HG03521 (cell line): ENCODE measurements around the gene OCA2.
"Not testable (repeated sequence)": the region's sequence is repeated elsewhere in the genome, so short reads cannot be mapped to it uniquely, and the experiment has no call there.

Source experiments
- ATAC-seq: cut with Tn5 transposase; IDR thresholded peaks from one replicate; pipeline ENCODE4 v1.9.1; 2021; ENCODE audit warnings: mild to moderate bottlenecking, moderate library complexity; ENCODE audit not compliant: unreplicated experiment

Gene OCA2

DNA sequence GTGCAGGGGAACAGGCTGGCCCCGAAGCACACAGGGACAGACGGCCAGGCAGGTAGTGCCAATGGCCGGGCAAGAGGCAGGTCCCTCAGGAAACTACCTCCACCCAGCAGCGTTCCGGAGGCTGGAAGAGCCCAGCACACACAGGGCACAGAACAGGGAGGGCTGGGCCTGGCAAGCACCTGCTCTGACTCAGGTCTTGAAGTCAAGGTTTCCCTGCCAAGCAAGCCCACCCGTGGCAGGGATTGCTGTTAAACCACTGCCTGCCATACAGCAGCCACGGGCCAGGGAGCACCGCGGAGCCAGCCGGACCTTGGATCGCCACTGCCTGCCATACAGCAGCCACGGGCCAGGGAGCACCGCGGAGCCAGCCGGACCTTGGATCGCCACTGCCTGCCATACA is 22.5 kb upstream of the OCA2 start:
- ATAC-seq: not testable (repeated sequence)

DNA sequence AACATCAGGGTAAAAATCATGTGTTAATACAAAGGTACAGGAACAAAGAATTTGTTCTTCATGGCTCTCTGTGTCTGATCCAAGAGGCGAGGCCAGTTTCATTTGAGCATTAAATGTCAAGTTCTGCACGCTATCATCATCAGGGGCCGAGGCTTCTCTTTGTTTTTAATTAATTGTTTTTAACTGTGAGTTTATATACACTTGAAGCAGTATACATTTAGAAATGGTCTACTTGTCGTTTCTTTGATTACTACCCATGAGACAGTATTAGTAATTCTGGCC is 21.2 kb upstream of the OCA2 start:
- no peak for ATAC-seq

DNA sequence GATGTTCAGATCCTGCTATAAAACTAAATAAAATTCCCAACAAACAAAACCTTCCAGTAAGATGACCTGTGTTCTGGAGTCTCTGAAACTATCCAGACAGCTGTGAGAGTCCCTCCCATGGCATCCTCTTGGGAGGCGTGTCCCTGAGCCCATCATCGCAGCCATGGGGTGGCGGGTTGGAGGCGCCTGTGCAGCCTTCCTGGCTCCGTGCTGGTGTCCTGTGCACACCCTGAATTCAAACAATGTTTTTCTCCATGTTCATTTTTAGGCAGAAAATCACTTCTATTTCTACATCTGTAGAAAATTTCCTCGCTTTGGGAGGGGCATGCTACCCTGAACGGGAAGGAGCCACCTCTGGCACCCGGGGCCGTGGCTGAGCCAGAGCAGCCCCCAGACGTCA is 19.4 kb upstream of the OCA2 start:
- no peak for ATAC-seq

DNA sequence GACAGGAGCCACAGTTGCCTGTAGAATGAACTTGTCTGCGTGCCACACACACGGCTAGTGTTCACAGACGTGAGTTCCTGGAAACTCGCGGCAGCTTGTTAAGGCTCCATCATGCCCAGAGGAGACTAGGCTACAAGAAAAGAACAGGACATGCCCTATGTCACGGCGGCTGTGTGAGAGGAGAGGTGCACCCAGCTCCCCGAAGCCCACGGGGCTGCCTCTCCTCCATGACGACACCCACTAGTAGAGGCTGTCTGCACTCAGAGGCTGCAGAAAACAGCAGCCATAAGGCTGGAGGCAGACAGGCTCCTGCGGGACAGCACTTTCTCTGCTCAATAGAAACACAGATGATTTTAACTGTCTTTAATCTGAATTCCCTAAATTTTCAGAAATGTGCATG is 19.0 kb upstream of the OCA2 start:
- ATAC-seq: no peak

DNA sequence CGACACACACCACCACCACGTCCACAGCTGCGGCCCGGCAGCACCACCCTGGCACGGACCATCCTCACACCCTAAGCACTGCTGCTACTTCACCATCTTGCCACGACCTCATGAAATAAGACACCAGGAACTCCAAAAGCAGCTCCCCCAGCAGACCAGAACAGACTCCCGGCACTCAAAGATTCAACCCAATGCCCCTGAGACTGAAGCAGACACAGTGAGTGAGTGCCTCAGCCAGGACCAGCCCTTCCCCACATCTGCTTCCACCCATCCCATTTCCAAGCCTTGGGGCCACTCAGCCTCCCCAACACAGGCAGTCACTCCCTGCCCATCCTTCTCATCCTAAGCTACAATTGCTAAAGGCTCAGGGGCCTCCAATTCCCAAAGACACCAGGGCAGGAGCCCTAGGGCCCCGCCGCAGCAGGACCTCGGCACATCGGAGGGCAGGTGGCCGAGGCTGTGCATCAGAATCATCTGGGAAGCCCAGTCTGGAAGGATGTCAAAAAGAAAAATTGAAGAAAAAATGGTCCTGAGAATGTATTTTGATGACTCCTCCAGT is 18.4 kb upstream of the OCA2 start:
- no peak for ATAC-seq

DNA sequence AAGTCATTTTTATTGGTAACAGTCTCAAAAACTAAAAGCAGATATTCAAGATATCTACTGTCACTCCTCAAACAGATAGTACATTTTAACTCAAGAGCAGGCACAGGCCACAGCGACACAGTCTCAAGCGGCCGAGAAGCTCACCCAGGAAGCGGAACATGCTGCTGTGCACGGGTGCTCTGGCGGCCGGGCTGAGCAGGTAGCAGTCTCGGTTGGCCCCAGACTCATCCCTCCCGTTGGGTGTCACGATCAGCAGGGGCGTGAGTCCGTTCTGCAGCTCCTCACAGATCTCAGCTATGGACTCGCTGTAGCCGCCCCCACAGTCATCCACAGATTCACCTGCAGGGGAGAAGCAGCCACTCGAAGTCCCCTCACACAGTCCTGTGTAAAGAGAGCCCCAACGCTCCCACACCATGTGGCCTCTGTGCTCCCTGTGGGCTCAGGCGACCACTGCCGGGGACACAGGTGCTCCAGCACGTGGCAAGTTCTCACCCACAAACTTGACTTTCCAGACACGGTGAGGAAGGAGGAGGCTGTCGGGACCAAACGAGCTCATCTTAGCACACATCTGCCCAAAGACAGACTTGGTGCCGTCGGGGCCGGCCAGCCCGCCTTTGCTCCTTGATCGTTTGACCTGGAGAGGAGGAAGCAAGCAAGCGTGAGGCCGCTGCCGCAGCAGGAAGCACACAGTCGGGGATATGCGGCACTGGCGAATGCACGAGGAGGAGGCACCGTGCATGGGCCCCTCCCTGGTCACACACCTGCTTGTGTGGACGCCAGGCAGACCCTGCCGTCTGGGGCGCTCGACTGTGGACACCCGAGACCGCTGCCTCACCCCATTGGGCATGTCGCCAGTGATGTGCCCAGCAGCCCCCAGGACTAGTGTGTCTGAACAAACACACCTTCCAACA is 17.7 kb upstream of the OCA2 start:
- no peak for ATAC-seq

DNA sequence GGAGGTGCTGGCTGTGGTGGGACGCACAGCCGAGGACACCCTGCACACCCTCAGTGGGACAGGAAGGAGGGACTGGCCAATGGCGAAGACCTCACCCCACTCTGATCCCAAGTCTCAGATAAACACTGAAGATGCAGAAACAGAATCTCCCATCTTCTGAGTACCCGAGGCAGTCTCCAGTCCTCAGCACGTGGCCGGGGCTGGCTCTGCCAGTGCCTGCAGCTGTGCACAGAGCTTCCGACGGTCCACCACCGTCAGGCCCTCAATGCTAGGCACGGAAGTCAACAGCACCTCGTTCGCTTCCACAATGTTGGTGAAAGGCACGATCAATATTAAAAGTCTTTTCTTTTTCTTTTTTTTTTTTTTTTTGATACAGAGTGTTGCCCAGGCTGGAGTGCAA is 16.8 kb upstream of the OCA2 start:
- no peak for ATAC-seq

DNA sequence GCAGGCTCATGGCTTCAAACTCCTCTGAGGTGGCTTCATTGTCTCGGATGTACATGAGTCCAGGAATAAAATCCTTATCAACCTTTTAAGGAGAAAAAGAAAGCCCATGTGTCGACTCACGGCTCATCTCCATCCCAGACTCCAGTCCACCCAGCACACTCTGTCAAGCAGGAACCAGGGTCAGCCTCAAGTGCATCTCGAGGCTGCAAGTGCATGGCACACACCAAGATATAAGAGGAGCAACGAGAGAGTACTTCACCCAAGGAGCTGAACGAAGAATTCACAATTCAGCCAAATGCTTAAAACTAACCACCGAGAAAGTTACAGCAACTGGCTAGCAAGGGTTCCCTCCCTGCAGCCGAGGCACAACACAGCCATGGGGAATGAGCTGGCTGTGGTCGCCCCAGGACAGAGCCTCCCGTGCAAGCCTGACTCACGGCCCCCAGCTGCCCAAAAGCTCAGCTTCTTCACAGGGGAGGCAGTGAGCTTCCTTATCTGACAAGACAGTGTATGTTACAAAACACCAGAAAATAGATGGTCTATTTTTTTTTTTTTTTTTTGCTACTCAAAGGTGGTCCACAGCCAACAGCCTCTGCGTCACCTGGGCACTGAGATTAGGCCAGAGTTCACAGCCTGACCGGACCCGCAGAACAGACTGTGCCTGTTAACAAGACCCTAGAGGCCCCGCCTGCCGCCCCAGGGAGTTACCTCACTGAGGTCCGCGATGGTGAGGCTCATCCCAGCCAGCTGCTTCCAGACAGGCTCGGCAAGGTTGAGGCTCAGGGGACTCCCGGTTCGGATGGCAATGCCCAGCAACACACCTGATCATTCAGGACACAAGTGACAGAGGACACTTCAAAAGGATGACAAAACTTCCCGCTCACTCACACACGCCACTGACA is 15.9 kb upstream of the OCA2 start:
- no peak for ATAC-seq

DNA sequence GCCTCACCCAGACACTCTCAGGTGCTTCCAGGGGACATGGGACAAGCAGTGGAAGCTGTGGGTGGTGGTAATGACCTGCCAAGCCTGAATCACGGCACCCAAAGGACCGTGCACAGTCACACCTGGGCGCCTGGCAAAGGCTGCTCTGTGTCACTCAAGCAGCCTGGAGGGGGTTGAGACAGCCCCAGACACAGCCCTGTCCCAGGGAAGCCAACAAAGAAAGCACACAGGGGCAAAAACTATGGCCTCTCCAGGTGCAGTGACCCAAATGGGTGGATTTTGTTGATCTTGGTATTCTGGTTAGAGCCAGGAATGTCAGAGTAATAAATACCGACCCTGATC is 15.0 kb upstream of the OCA2 start:
- no peak for ATAC-seq

DNA sequence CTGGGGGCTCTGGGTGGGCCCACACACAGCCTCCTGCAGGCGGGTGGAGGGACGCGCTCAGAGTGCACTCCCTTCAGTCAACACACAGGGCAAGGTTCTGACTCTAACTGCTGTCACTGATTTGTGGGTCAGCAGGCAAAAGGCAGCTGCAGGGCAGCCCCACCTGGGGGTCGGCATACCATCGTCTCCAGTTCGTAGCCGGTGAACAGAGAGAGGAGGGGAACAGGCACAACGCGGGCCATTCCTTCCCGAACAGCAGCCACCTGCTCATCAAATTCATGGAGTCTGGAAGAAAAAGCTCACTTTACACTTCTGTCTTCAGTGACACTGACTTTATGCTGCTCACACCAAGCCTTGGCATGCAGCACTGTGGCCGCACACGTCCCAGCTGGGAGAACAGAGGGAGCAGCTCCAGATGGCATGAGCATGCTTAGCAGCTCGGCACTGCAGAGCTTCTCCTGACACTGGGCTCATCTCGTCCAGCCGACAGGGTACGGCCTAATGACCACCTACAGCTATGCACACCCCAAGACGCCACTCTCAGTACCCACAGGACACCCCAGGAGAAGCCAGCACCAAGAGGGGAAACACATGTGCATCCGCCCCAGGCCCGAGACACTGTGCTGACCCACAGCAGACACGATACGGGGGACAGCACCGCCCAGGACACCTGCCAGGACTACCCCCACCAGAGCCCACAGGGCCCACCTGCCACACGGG is 14.4 kb upstream of the OCA2 start:
- ATAC-seq: no peak

DNA sequence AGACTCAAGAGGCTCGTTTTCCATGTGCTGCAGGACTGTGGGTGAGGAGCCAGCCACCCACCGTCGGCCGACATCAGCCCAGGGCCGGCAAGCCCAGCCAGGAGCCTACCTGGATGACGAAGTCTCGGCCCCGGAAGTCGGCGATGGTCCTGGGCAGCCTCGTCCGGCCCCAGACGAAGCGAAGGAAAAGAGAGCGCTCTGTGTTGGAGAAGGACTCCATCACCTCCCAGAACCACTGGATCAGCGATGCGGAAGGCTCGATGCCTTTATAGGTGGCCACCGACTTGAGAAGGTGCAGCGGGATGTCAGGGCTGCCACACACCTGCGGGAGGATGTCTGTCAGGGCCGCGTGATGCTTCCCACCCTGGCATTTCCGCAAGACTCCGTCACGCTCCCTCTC is 13.8 kb upstream of the OCA2 start:
- no peak for ATAC-seq

DNA sequence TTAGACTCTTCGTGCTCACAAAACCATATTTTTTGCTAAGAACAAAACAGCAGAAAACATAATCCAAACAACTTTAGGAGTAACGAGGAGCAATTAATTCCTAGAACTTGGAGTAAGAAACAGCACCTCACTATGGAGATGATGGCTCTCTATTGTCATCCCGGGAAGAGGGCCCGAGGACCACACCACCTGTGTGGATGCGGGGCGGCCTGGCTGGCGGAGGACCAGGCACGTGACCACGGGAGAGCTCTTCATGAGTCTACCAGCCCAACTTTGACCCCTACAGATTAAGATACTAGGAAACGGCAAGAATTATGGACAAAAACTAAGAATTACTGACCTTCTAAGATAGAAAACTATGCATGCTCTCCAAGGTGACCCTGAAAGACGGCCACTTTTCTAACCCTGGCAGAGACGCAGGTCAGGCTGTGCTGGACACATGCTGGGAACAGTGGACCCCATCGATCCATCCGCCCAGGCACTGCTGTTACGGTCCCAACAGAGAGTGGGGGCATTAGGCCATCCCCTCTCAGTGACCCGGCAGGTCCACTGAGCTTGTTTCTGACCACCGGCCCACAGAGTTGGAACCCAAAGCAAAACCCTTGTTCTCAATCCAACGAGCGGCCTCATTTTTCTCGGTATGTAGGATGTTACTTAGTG is 13.1 kb upstream of the OCA2 start:
- ATAC-seq: no peak

DNA sequence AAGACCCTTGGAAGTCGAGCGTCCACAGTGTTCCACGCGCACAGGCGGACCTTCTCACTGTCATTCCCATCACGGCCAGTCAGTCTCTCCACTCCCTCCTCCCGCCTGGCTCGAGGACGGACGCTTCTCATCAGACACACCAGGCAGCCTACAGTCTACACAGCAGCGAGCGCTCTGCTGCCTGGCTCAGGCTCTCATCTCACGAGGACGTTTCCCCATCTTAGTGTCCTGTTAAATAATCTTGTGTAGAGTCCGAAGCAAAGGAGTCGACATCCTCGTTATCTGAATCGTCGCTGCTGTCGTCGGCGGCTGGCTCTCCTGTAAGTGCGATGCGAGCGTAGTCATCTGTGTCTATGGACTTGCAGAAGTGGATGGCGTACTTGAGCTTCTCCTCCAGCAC is 12.4 kb upstream of the OCA2 start:
- ATAC-seq: no peak

DNA sequence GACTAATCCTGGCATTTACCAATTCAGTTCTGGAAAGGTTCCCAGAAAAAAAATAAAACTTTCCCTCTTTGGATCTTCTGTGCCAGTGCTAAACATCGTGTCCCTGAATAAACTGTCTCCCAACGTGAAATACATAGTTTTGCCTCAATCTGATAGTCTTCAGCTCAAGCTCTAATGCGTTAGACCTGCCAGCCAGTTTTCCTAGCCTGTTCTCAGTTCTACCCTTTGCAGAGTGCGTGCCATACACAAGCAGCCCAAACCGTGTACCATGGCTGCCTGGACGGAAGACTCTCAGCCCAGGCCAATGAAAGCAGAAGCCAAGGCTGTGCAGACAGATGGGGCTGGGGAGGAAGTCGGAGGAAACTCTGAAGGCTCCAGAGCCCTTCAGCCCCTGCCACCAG is 11.4 kb upstream of the OCA2 start:
- ATAC-seq: no peak

DNA sequence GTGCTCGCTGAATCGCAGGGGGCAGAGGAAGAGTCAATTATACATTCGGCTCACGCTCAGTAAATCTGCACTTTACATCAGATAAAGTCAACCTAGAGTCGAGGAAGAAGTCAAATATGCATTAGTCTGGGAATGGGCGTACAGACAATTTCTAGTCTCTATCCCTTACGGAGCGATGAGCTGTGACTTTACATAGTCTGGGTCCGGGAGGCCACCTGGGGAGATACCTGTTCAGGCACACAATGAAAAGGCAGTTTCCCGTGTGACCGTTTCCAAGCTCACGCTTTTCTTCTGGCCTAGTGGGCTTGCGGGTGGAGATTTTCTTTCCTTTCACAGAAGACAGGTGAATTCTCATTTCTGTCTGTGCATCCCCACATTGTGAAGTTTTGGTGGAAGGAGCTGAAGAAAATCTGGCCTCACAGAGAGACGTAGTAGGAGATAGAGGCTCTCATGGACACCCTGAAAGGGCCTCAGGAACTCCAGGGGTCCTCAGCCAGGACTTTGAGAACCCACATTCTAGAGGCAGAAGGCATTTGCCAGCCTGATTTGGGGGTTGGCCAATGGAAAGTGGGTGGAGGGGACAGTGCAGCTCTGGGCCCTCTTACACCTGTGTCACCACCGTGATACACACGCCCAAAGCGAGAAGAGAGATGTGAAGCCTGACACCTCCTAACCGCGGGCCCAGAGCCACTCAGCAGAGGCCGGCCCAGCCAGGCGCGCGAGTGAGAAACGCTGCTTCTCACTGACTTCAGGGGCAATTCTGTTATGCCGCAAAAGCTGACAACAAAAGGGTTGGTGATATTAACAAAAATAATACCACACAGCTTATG is 10.7 kb upstream of the OCA2 start:
- no peak for ATAC-seq

DNA sequence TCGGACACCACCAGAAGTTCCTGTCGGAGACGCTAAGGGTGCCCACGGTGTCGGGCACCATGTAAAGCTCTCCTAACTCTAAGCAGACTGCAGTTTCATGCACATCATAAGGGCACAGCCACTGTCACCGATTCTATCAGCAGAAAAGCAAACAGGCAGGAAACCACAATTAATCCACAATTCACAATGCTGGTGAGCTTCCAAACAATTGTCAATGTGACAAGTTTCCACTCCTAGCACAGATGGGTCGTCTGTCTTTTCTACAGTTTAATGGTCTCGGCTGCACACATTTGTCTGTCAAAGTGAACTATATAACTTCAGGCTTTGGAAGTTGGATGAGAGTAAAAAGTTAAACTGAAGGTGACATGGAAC is 8.8 kb upstream of the OCA2 start:
- no peak for ATAC-seq

DNA sequence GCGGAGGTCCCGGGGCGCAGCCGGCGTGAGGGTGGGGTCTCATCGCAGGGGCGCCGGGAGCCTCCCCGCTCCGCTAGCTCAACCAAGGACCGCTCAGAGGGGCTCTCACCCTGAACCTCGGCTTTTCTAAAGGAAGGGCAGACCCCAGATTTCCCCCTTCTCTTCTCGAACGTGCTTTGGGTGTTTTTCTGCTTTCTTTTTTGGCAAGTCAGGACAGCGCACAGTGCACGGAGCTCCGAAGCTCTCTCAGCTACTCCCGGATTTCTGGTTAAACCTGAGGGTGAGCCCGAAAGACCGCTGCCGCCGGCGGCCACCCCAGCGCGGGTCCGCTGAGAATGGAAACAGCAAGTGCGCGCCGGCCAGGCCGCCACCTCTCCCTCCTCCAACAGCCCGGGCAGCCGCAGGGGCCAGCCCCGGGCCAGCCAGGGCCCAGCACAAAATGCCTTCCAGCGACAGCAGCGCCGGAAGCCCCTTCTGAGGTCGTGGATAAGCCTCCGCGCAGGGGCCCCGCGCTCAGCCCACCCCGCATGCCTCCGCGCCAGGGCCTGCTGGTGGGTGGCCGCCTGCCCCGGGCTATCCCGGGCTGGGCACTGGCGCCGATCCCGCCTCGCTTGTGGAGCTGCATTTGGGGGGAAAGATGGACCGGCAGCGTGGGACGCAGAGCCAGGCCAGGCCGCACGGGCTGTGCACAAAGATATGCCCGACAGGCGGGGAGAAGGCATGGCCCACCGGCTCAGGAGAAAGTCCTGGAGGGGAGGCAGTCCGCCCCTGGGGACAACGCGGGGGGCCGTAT is 8.2 kb upstream of the OCA2 start:
- ATAC-seq: no peak

DNA sequence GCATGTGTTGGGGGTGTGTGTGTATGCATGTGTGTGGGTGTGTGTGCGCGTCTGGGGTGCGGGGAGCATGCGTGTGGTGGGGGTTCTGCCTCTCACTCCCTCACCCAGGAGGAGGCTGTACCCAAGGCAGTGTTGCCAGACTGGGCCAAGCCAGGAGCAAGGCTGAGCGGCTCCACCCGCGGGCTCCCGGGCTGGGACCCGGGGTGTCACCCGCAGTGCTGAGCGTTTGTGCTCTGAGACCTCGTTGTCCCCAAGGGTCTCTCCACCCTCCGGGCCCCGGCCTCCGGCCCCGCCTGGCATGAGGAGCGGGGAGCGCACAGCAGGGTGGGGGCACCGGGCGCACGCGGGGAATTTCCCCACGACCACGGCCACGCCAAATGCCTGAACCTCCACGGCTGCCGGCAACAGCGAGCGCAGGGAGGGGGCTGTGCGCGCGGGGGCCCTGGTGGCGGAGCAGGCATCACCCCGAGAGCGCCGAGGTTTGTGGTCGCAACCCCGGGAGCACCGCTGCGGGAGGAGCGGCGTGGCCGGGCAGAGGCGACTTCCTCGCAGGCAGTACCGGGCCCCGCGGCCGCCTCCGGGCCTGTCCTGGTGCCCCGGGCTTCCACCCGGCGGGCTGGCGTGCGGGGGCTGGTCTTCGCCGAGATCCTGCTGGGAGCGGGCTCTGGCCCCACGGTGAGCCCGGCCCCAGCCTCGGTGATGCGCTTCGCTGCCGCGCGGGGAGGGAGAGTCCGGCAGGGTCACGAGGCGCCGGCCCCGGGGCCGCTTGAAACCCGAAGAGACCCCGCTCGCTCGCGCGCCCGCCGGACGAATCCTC is 7.4 kb upstream of the OCA2 start:
- ATAC-seq: no peak
